GM21825 (cell line): ENCODE data around the gene RAET1L.
A peak's percentile ranks its signal among the peaks of the same experiment; 100 is the strongest.
"Not testable (repeated sequence)": the region's sequence is repeated elsewhere in the genome, so short reads cannot be mapped to it uniquely, and the experiment has no call there.

Experiments
- ATAC-seq: cut with Tn5 transposase; IDR thresholded peaks from one replicate; pipeline ENCODE4 v1.9.1; 2021; ENCODE audit warnings: mild to moderate bottlenecking, moderate library complexity; ENCODE audit not compliant: unreplicated experiment

RAET1L gene, protein sequence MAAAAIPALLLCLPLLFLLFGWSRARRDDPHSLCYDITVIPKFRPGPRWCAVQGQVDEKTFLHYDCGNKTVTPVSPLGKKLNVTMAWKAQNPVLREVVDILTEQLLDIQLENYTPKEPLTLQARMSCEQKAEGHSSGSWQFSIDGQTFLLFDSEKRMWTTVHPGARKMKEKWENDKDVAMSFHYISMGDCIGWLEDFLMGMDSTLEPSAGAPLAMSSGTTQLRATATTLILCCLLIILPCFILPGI

DNA sequence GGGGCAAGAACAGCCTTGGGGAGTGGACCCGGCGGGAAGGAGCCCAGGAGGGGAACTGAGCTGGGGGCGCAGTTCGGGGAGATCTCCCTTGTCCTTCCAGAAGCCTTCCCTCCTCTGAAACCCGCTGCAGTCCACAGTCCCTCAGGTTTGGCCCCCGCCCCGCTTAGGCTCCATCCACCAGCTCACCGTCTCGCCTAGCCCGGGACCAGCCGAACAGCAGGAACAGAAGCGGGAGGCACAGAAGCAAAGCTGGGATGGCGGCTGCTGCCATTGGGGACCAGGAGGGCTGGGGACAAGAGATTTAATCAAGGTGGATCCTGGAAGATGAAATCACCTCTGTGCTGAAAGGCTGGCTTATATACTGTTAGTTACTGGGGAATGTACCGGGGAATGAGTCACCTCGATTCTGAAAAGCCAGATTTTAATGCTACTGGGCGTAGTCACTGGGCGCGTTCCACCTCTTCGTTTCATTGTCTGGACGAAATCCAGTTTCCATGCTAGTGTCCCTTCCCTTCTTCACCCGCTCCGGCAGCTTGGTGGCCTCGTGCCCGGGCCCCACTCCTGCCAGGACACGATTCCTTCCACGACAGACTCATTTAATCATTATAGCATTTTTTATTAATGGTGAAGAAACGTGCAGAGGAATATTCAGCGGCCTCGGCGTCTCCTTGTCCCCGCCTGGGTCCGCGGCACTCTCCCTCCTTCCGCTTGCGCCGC lies at the start of gene RAET1L:
RAET1L (minus strand) TSS at position 332 of the 717 bp plus-strand sequence; CDS start at position 271, 61 bp downstream.
- no peak for ATAC-seq

DNA sequence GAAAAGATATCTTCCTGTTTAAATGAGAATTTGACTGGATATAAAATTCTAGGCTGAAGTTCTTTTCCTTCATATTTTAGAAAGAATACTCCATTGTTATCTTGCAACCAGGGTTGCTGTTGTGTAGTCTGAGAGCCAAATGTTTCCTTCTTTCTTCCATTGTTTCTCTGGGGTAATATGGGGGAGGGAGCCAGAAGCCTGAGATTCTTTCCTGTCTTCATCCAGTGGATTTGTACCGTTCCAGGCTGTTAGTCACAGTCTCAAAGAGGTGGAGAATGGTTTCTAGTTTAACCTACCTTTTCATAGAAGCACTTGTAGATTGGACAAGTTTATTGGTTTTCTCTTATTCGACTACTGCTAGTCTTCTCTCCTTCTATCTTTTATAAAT lies 49.7 kb upstream of the RAET1L start:
- no peak for ATAC-seq

DNA sequence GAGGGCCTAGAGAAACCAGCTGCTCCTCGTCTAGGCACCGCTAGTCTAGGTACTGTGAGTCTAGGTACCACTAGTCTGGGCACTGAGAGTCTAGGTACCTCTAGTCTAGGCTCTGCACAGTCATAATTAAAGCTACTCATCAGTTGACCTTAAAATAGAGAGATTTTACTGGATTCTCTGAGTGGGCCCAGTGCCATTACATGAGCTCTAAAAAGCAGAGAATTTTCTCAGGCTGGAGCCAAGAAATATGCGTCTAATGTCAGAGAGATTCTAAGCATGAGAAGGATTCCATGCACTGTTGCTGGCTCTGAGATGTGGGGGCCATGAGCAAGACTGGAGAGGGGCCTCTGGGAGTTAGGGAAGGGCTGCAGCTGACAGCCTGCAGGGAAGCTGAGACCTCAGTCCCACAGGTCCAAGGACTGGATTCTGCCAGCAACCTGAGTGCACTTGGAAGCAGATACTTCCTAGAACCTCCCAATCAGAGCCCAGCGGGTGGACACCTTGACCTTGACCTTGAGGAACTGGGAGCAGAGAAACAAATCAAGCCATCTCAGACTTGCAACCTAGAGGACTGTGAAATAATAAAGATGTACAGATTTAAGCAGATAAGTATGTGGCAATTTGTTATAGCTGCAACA lies 49.2 kb upstream of the RAET1L start:
- ATAC-seq, result not testable (repeated sequence)

DNA sequence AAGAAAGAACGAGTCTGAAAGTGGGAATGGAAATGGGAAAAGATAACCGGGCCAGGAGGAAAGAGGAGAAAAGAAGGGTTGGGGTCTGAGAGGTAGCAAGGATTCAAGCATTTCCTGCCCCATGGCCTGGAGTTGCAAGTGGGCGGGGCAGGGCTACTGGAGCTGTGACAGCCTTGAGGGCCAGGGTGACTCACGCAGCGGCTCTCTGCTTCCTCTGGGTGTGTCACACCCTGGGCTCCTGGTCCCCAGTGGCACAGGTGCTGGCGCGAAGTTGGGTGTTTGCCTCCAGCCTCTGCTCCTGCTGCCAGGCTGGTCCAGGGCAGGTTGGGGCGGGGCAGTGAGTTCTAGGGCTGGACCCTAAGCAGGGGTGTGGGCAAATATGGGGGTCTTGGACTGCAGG lies 46.9 kb upstream of the RAET1L start:
- no peak for ATAC-seq

- no peak for ATAC-seq
Observed at GRCh38 chr6:150070236-150070818, 45.0 kb upstream of the RAET1L start.

GRCh38 chr6:150069706-150070105 lies 44.4 kb upstream of the RAET1L start:
- ATAC-seq, result no peak

- peak; percentile 75 for ATAC-seq
Observed at GRCh38 chr6:150068720-150069648, 43.7 kb upstream of the RAET1L start, which contains the start of gene ULBP3. Gene ULBP3 (minus strand): TSS chr6:150069121. CDS start chr6:150069066, 55 bp downstream.

DNA sequence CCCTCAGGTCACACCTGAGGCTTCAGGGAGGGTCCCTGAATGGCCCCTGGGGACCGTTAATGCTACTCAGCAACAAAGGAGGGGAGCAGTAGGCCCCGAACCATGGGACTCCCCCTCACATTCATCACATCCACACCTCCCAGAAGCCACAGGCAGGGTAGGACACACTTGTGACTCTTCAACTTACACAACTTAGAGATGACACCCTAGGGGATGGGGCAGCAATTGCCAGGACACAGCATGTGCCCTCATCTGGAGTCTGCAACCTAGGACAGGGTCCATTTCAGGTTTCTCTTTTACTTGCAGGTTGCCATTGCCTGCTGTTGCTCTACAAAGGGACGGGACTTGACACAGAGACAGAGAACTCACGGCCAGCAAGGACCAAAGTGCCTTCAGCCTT lies 42.8 kb upstream of the RAET1L start:
- ATAC-seq, result no peak

GRCh38 chr6:150065083-150065482 lies 39.8 kb upstream of the RAET1L start:
- no peak for ATAC-seq

- ATAC-seq, result no peak
Observed at GRCh38 chr6:150063640-150064039, 38.3 kb upstream of the RAET1L start.

DNA sequence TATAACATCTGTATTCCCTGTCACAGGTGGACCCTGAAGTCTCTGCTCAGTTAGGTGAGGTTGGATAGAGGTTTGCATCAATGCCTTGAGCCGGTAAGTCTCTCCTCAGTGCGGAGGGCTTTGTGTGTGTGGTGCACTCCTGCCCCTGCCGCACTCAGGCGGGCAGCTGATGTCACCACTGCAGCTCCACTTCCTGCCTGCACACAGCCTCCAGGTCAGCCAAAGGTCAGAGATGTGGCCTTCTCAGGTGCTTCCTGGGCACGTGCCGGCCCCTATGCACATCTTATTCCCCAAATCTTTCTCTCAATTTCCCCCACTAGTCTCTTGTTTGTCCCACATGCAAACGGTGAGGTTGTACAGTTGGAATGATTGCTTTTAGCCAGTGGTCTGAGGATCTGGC lies 34.6 kb upstream of the RAET1L start:
- not testable (repeated sequence) for ATAC-seq

DNA sequence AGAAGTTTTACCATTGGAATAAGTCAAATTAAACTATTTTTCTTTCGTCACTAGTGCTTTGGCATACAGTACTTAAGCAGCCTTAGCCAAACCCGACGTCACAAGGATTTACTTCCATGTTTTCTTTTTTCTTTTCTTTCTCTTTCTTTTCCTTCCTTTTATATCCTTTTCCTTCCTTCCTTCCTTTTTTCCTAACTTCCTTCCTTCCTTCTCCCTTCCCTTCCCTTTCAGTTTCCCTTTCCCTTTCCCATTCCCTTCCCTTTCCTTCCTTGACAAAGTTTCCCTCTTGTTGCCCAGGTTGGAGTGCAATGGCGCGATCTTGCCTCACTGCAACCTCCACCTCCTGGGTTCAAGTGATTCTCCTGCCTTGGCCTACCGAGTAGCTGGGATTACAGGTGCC lies 33.7 kb upstream of the RAET1L start:
- ATAC-seq, result no peak

DNA sequence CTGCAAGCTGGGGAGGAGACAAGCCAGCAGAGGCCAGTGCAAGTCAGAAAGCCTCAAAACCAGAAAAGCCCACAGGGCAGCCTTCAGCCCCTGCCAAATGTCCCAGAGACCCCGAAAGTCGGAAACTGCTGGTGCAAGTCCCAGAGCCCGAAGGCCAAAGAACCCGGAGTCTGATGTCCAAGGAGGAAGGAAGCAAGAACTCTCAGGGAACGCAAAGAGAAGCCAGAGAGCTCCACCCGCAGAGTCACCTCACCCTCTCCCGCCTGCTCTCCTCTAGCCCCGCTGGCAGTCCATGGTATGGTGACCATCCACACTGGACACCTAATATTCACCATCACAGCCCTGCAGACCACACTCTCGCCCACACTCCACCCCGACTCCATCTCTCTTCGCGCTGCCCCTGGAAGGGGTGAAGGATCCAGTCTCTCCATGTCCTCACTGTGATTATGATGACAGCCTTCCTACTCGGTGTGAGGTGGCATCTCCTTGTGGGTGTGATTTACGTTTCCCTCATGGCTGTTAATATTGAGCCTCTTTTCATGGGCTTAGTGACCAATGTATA lies 33.0 kb upstream of the RAET1L start:
- ATAC-seq, result no peak

- no peak for ATAC-seq
Observed at GRCh38 chr6:150057501-150057951, 32.2 kb upstream of the RAET1L start.

GRCh38 chr6:150056916-150057315 lies 31.6 kb upstream of the RAET1L start:
- ATAC-seq, result no peak

DNA sequence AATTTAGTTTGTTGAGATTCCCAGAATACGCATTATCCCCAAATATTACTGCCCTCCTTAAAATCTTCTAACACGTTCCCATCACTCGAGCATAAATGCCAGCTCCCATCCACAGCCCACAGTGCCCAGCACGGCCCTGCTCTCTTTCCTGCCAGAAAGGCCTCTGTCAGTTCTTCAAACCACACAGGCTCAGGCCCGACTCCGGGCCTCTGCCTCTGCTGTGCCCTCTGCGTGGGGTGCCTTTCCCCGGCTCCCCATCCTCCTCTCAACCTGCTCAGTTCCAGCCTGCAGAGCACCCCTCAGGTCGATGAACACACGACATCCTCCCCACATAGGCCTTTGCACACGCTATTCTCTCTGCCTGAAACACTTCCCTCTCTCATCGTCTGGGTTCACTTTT lies 30.8 kb upstream of the RAET1L start:
- ATAC-seq, result no peak

GRCh38 chr6:150055131-150055530 lies 29.8 kb upstream of the RAET1L start:
- ATAC-seq, result no peak

GRCh38 chr6:150053450-150053849 lies 28.1 kb upstream of the RAET1L start:
- ATAC-seq, result no peak

GRCh38 chr6:150050846-150051245 lies 25.5 kb upstream of the RAET1L start:
- no peak for ATAC-seq

DNA sequence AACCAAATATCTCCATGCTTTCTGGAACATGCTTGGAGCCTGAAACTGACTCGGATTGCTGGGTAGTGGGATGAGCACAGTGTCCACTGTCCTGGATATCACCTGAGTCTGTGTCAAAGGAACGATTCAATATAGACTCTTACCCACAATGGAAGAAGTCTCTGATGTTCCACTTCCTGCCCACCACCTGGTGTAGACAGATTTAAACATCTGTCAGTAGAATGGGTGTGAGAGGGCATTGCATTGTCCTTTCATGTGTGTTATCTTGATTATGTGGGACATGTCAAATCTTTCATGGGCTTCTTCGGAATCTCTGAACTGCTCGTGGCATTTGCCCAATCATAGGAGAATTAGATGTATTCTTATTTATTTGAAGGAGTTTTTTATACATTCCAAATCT lies 22.8 kb upstream of the RAET1L start:
- no peak for ATAC-seq
